HG02642 (cell line): ENCODE results near the gene CCNF.

Source experiments
- ATAC-seq: cut with Tn5 transposase; IDR thresholded peaks from one replicate; pipeline ENCODE4 v1.9.1; 2021; ENCODE audit warnings: mild to moderate bottlenecking; ENCODE audit not compliant: unreplicated experiment, poor library complexity

CCNF gene

GRCh38 chr16:2483939-2484897 lies 55.0 kb downstream of the CCNF start:
- no peak for ATAC-seq

- ATAC-seq: no peak
Measured at GRCh38 chr16:2484898-2485508, 55.8 kb downstream of the CCNF start.

- ATAC-seq: no peak
Measured at GRCh38 chr16:2485811-2486507, 56.7 kb downstream of the CCNF start.

GRCh38 chr16:2486645-2487516 lies 57.6 kb downstream of the CCNF start:
- peak; percentile 57 for ATAC-seq

- no peak for ATAC-seq
Measured at GRCh38 chr16:2487517-2487842, 58.2 kb downstream of the CCNF start.

GRCh38 chr16:2487903-2488531 lies 58.8 kb downstream of the CCNF start:
- no peak for ATAC-seq

- ATAC-seq: no peak
Measured at GRCh38 chr16:2489581-2489980, 60.3 kb downstream of the CCNF start.

- no peak for ATAC-seq
Measured at GRCh38 chr16:2490190-2491105, 61.2 kb downstream of the CCNF start.

GRCh38 chr16:2492292-2492691 lies 63.0 kb downstream of the CCNF start:
- no peak for ATAC-seq

GRCh38 chr16:2493605-2494004 lies 64.4 kb downstream of the CCNF start:
- no peak for ATAC-seq

GRCh38 chr16:2494616-2495015 lies 65.4 kb downstream of the CCNF start:
- no peak for ATAC-seq

- ATAC-seq: no peak
Measured at GRCh38 chr16:2495041-2495440, 65.8 kb downstream of the CCNF start.

- no peak for ATAC-seq
Measured at GRCh38 chr16:2496223-2497115, 67.2 kb downstream of the CCNF start.

GRCh38 chr16:2497116-2497630 lies 67.9 kb downstream of the CCNF start:
- no peak for ATAC-seq

GRCh38 chr16:2497695-2498484 lies 68.6 kb downstream of the CCNF start:
- ATAC-seq: no peak

GRCh38 chr16:2498531-2499253 lies 69.4 kb downstream of the CCNF start:
- no peak for ATAC-seq
